Prostate gland (tissue), 2 donors: ENCODE results near the gene AKAP13. TPM values are rescaled to one million over a fixed set of nuclear protein-coding genes. Genes with fewer than 3 reads are reported as not detected.

ENCODE experiments used
- DNase-seq: peaks from one replicate; pipeline ENCODE4 v3.0.0-alpha.2; 2019; ENCODE audit warnings: low spot score
- H3K27ac ChIP-seq, 2 donors: fragments of 200-600 bp; sonication (generic); 2 replicates each; pipeline ENCODE4 v1.5.1; 2017 to 2019
- H3K27me3 ChIP-seq: fragments of 200-600 bp; sonication (generic); replicated peaks from 2 replicates; pipeline ENCODE4 v1.5.1; 2019; ENCODE audit not compliant: insufficient read depth
- H3K36me3 ChIP-seq, 2 donors: fragments of 200-600 bp; sonication (generic); 1 replicate in 1 of 2; 2 replicates in 1 of 2; pipeline versions ENCODE4 v1.5.1 to v1.8.1; 2017 to 2019
- H3K4me1 ChIP-seq: fragments of 200-600 bp; sonication (generic); replicated peaks from 2 replicates; pipeline ENCODE4 v1.5.1; 2019
- H3K4me3 ChIP-seq, 2 donors: fragments of 200-600 bp; sonication (generic); 2 replicates each; pipeline ENCODE4 v1.5.1; 2017 to 2019
- H3K9me3 ChIP-seq: fragments of 200-600 bp; sonication (generic); 2 replicates; pipeline ENCODE4 v1.5.1; 2017
- CTCF ChIP-seq, 4 experiments: fragments of 200-600 bp in 2 of 4; fragments of 450-650 bp in 2 of 4; sonication (generic) in 2 of 4; IDR thresholded peaks; 1 replicate in 3 of 4; 2 replicates in 1 of 4; pipeline ENCODE4 v1.5.1; 2016 to 2019; ENCODE audit warnings: antibody characterized with exemption in 4 of 4, mild to moderate bottlenecking in 2 of 4, moderate library complexity in 2 of 4
- POLR2A ChIP-seq: fragments of 450-650 bp; IDR thresholded peaks from one replicate; pipeline ENCODE4 v1.6.1; 2016; ENCODE audit warnings: antibody characterized with exemption, mild to moderate bottlenecking
- POLR2AphosphoS5 ChIP-seq: sonication (generic); formaldehyde crosslinking; IDR thresholded peaks from one replicate; pipeline ENCODE4 v1.6.1; 2017; ENCODE audit warnings: antibody characterized with exemption
- WGBS: methylation state at CpG from one replicate; pipeline ENCODE4 v1.1.5; 2018; 5-methylcytosine and 5-hydroxymethylcytosine counted together
- intact Hi-C: fragments of 100-400 bp; cut with DNase I; formaldehyde crosslinking; loops from one replicate; pipeline ENCODE4 v1.14.2; 2022
- total RNA-seq, 2 donors: library from RNA; depleted of rRNA; stranded (reverse); fragments of >200 nt; gene quantifications; one replicate each; pipeline ENCODE4 v1.1.0, GENCODE V29; 2016

Gene AKAP13
- total RNA-seq, 2 donors from 2014 or later, result 102 to 195 TPM

GRCh38 chr15:85499371-85499887, 119.0 kb downstream of the AKAP13 start:
- H3K9me3 ChIP-seq, result no peaks in the 10 kb centered on the region
- TF ChIP-seq CTCF (IDR thresholded peaks at IDR 0.05) (no peak), POLR2A (no peak), POLR2AphosphoS5 (no peak)
- peak overlapping the region; percentile 18 to 56 for H3K27ac ChIP-seq
- no peaks in the 10 kb centered on the region for H3K27me3 ChIP-seq
- H3K4me3 ChIP-seq, result no peak overlapping the region
- peaks cover 6% of the 10 kb centered on the region for H3K4me1 ChIP-seq
- H3K36me3 ChIP-seq, result no peaks in the 10 kb centered on the region
- WGBS, result 46% methylated on average over 7 of the region's 7 CpGs
- DNase-seq, result no peak
- intact Hi-C loops, result no loop called here

GRCh38 chr15:85500060-85500708, 119.8 kb downstream of the AKAP13 start:
- H3K4me1 ChIP-seq, result peaks cover 6% of the 10 kb centered on the region
- intact Hi-C loops, result no loop called here
- TF ChIP-seq CTCF (IDR thresholded peaks at IDR 0.05) (no peak), POLR2AphosphoS5 (peak; percentile 86)

GRCh38 chr15:85500729-85501128, 120.3 kb downstream of the AKAP13 start:
- Histone ChIP-seq H3K27ac (peak overlapping the region; percentile 18 to 56), H3K36me3 (no peaks in the 10 kb centered on the region), H3K9me3 (no peaks in the 10 kb centered on the region), H3K27me3 (no peaks in the 10 kb centered on the region), H3K4me3 (no peak overlapping the region), H3K4me1 (peaks cover 6% of the 10 kb centered on the region)
- no peak for DNase-seq
- TF ChIP-seq POLR2A, result no peak
- no peak for TF ChIP-seq POLR2AphosphoS5
- TF ChIP-seq CTCF (IDR thresholded peaks at IDR 0.05), result no peak
- intact Hi-C loops, result no loop called here
- WGBS, result 67% methylated on average over 4 of the region's 4 CpGs

More at GRCh38 chr15:85500060-85500708, 119.8 kb downstream of the AKAP13 start:
- 26% methylated on average over 6 of the region's 6 CpGs for WGBS
- Histone ChIP-seq H3K4me3 (no peak overlapping the region), H3K36me3 (no peaks in the 10 kb centered on the region), H3K27me3 (no peaks in the 10 kb centered on the region), H3K27ac (peak overlapping the region; percentile 18 to 56), H3K9me3 (no peaks in the 10 kb centered on the region)
- DNase-seq, result peak; percentile 18

- TF ChIP-seq POLR2AphosphoS5, result no peak
- no peak for TF ChIP-seq CTCF (IDR thresholded peaks at IDR 0.05)
- TF ChIP-seq POLR2A, result no peak
- no peak for DNase-seq
- H3K4me3 ChIP-seq, result no peak overlapping the region
- H3K27ac ChIP-seq, result peak overlapping the region in 1 of 2 donors; percentile 18
- no peaks in the 10 kb centered on the region for H3K36me3 ChIP-seq
- H3K4me1 ChIP-seq, result peaks cover 6% of the 10 kb centered on the region
- H3K9me3 ChIP-seq, result no peaks in the 10 kb centered on the region
- intact Hi-C loops, result no loop called here
- 90% methylated on average over 2 of the region's 2 CpGs for WGBS
- H3K27me3 ChIP-seq, result no peaks in the 10 kb centered on the region
These were observed 121.2 kb downstream of the AKAP13 start for GRCh38 chr15:85501574-85501973.
